ENCODE results near the gene UVSSA.

DNA sequence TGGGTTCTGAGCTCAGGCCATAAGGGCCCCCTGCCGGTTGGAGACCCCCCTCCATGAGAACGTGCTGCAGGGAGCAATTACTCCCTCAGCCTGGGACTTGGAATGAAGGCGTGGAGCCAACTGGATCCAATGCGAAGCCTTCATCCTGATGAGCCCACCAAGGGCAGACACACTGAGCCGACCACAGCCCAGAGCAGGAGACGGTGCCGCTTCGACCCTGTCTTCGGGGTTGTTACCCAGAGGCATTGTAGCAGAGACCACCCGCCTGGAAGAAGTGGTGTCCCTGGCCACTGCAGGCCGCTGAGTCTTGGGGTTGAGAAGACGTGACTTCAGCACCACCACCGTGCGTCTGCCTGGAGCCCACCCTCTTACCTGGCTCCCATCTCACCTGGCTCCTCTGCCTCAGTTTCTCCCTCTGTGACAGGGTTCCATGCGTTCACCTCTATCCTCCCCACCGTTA lies 66.2 kb downstream of the UVSSA start:
- TF ChIP-seq, protein P1, sequence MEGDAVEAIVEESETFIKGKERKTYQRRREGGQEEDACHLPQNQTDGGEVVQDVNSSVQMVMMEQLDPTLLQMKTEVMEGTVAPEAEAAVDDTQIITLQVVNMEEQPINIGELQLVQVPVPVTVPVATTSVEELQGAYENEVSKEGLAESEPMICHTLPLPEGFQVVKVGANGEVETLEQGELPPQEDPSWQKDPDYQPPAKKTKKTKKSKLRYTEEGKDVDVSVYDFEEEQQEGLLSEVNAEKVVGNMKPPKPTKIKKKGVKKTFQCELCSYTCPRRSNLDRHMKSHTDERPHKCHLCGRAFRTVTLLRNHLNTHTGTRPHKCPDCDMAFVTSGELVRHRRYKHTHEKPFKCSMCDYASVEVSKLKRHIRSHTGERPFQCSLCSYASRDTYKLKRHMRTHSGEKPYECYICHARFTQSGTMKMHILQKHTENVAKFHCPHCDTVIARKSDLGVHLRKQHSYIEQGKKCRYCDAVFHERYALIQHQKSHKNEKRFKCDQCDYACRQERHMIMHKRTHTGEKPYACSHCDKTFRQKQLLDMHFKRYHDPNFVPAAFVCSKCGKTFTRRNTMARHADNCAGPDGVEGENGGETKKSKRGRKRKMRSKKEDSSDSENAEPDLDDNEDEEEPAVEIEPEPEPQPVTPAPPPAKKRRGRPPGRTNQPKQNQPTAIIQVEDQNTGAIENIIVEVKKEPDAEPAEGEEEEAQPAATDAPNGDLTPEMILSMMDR (IDR thresholded peaks at IDR 0.05): no peak
- TF ChIP-seq EP300 (IDR thresholded peaks at IDR 0.05) (no peak), POLR2AphosphoS5 (IDR thresholded peaks at IDR 0.05) (no peak), POLR2A (IDR thresholded peaks at IDR 0.05) (no peak)

Measured in sigmoid colon (tissue), 4 donors.